H1 (cell line): Measurements from ENCODE around the gene SLC26A6. TPM values are rescaled to one million over a fixed set of nuclear protein-coding genes. Genes with fewer than 3 reads are reported as not detected.

Experiments
- CTCF ChIA-PET: fragments of 300-600 bp; sonication (Branson Sonifier 250); formaldehyde crosslinking; loops from one replicate; lab custom pipeline; 2021; ENCODE audit not compliant: partially characterized antibody; lab: Charles Lee
- POLR2A ChIA-PET: fragments of 300-600 bp; sonication (Branson Sonifier 250); formaldehyde crosslinking; loops from one replicate; lab custom pipeline; 2021; ENCODE audit warnings: inconsistent platforms; ENCODE audit not compliant: partially characterized antibody; lab: Charles Lee
- DNase-seq, 2 experiments: peaks; one replicate each; pipeline versions ENCODE4 v3.0.0 to v3.0.0-alpha.2; 2010 to 2022; ENCODE audit warnings: low spot score in 2 of 2, low read depth in 1 of 2, mixed read lengths in 1 of 2
- FAIRE-seq: peaks from 2 replicates; lab custom pipeline; 2011; peaks lifted over from hg19 to GRCh38; lab: Jason Lieb, UNC
- H2AFZ ChIP-seq: 2 replicates; pipeline ENCODE4 v1.8.1; 2012; ENCODE audit warnings: low read length, inconsistent platforms
- H2AK5ac ChIP-seq: 2 replicates; pipeline ENCODE4 v1.6.1; 2013; ENCODE audit warnings: low read depth, low read length
- H2BK120ac ChIP-seq: replicated peaks from 2 replicates; pipeline ENCODE3; 2013; ENCODE audit warnings: low read depth, low read length, inconsistent platforms
- H2BK12ac ChIP-seq: 2 replicates; pipeline ENCODE4 v1.6.1; 2013; ENCODE audit warnings: low read depth, low read length
- H2BK15ac ChIP-seq: 2 replicates; pipeline ENCODE4 v1.6.1; 2013; ENCODE audit warnings: low read length
- H2BK20ac ChIP-seq: 2 replicates; pipeline ENCODE4 v1.6.1; 2013; ENCODE audit warnings: low read length
- H2BK5ac ChIP-seq: 2 replicates; pipeline ENCODE4 v1.6.1; 2013; ENCODE audit warnings: low read depth, low read length
- H3K14ac ChIP-seq: 2 replicates; pipeline ENCODE4 v1.6.1; 2013; ENCODE audit warnings: inconsistent platforms; ENCODE audit not compliant: insufficient read length
- H3K18ac ChIP-seq: 2 replicates; pipeline ENCODE4 v1.6.1; 2013; ENCODE audit warnings: low read length; ENCODE audit errors: extremely low read depth
- H3K23ac ChIP-seq: 2 replicates; pipeline ENCODE4 v1.6.1; 2013; ENCODE audit warnings: inconsistent platforms; ENCODE audit not compliant: insufficient read length
- H3K23me2 ChIP-seq: 2 replicates; pipeline ENCODE4 v1.6.1; 2013; ENCODE audit warnings: low read depth, low read length
- H3K27ac ChIP-seq: 2 replicates; pipeline ENCODE4 v1.6.1; 2011; ENCODE audit warnings: low read depth, low read length, inconsistent platforms
- H3K27me3 ChIP-seq, 4 experiments: replicated peaks in 1 of 4; 1 replicate in 1 of 4; 2 replicates in 3 of 4; pipeline versions ENCODE4 v1.6.1 to v1.8.1; 2011 to 2013; ENCODE audit warnings: low read length in 3 of 4, mild to moderate bottlenecking in 3 of 4, inconsistent platforms in 2 of 4, mixed read lengths in 2 of 4, moderate library complexity in 1 of 4; ENCODE audit not compliant: control insufficient read depth in 3 of 4, insufficient read depth in 3 of 4; ENCODE audit errors: extremely low read depth in 1 of 4
- H3K36me3 ChIP-seq, 4 experiments: 2 replicates each; pipeline versions ENCODE4 v1.6.1 to v1.8.1; 2011 to 2013; ENCODE audit warnings: mild to moderate bottlenecking in 4 of 4, low read length in 3 of 4, moderate library complexity in 2 of 4, control low read depth in 1 of 4, inconsistent platforms in 1 of 4; ENCODE audit not compliant: insufficient read depth in 4 of 4, control insufficient read depth in 2 of 4
- H3K4ac ChIP-seq: replicated peaks from 2 replicates; pipeline ENCODE3; 2013; ENCODE audit warnings: low read length, low read depth, mixed read lengths, inconsistent platforms; ENCODE audit not compliant: insufficient read length
- H3K4me1 ChIP-seq, 4 experiments: replicated peaks in 1 of 4; 1 replicate in 1 of 4; 2 replicates in 3 of 4; pipeline versions ENCODE4 v1.6.1 to v1.8.1; 2011 to 2013; ENCODE audit warnings: low read length in 3 of 4, inconsistent platforms in 2 of 4, mixed read lengths in 1 of 4; ENCODE audit not compliant: insufficient read depth in 4 of 4, control insufficient read depth in 3 of 4
- H3K4me2 ChIP-seq, 2 experiments: 2 replicates each; pipeline versions ENCODE4 v1.6.1 to v1.8.1; 2011 to 2013; ENCODE audit warnings: low read depth in 2 of 2, low read length in 2 of 2, control low read depth in 1 of 2, inconsistent platforms in 1 of 2, mild to moderate bottlenecking in 1 of 2; ENCODE audit not compliant: insufficient read depth in 1 of 2
- H3K4me3 ChIP-seq, 4 experiments: fragments of 200-600, 300-600 bp in 1 of 4; sonication (generic), shearing (Covaris generic), sonication (Bioruptor Twin) in 1 of 4; 2 replicates each; pipeline versions ENCODE4 v1.5.1 to v1.8.1; 2011 to 2016; ENCODE audit warnings: low read length in 4 of 4, low read depth in 3 of 4, control low read depth in 2 of 4, inconsistent platforms in 2 of 4, mild to moderate bottlenecking in 2 of 4, mixed read lengths in 1 of 4, moderate library complexity in 1 of 4; ENCODE audit not compliant: insufficient read depth in 2 of 4; ENCODE audit errors: extremely low read depth in 1 of 4
- H3K56ac ChIP-seq: replicated peaks from 2 replicates; pipeline ENCODE3; 2013; ENCODE audit warnings: low read depth, mild to moderate bottlenecking, mixed read lengths, low read length, inconsistent platforms; ENCODE audit not compliant: insufficient read length
- H3K79me1 ChIP-seq: 2 replicates; pipeline ENCODE4 v1.6.1; 2013; ENCODE audit warnings: low read depth, low read length, control low read depth
- H3K79me2 ChIP-seq, 2 experiments: 2 replicates each; pipeline versions ENCODE4 v1.6.1 to v1.8.1; 2012 to 2013; ENCODE audit warnings: low read length in 2 of 2, mild to moderate bottlenecking in 2 of 2, inconsistent platforms in 1 of 2; ENCODE audit not compliant: insufficient read depth in 2 of 2, control insufficient read depth in 1 of 2
- H3K9ac ChIP-seq, 4 experiments: replicated peaks in 1 of 4; 1 replicate in 1 of 4; 2 replicates in 3 of 4; pipeline versions ENCODE4 v1.6.1 to v1.8.1; 2011 to 2013; ENCODE audit warnings: low read depth in 3 of 4, low read length in 3 of 4, control low read depth in 2 of 4, mild to moderate bottlenecking in 2 of 4, moderate library complexity in 2 of 4, inconsistent platforms in 1 of 4; ENCODE audit errors: extremely low read depth in 1 of 4
- H3K9me3 ChIP-seq, 2 experiments: 2 replicates each; pipeline versions ENCODE4 v1.6.1 to v1.8.1; 2012 to 2013; ENCODE audit warnings: mild to moderate bottlenecking in 2 of 2, moderate library complexity in 2 of 2, control low read depth in 1 of 2, inconsistent platforms in 1 of 2, low read depth in 1 of 2, low read length in 1 of 2, mixed read lengths in 1 of 2; ENCODE audit not compliant: insufficient read depth in 2 of 2
- H4K20me1 ChIP-seq, 2 experiments: replicated peaks in 1 of 2; 2 replicates each; pipeline versions ENCODE3 to v1.8.1; 2011 to 2013; ENCODE audit warnings: inconsistent platforms in 2 of 2, low read length in 2 of 2, mild to moderate bottlenecking in 1 of 2; ENCODE audit not compliant: insufficient read depth in 2 of 2, control insufficient read depth in 1 of 2
- H4K5ac ChIP-seq: 2 replicates; pipeline ENCODE4 v1.6.1; 2013; ENCODE audit warnings: low read length, low read depth, mixed read lengths, inconsistent platforms; ENCODE audit not compliant: insufficient read length
- H4K8ac ChIP-seq: 2 replicates; pipeline ENCODE4 v1.8.0; 2013; ENCODE audit warnings: mild to moderate bottlenecking, moderate library complexity, low read length, inconsistent platforms; ENCODE audit not compliant: insufficient read depth; ENCODE audit errors: extremely low read depth
- H4K91ac ChIP-seq: replicated peaks from 2 replicates; pipeline ENCODE3; 2013; ENCODE audit warnings: low read length, mixed read lengths, inconsistent platforms; ENCODE audit not compliant: insufficient read length
- ASH2L ChIP-seq: fragments of 200-600, 300-600 bp; sonication (generic); IDR thresholded peaks from one replicate; pipeline ENCODE4 v1.7.1; 2017; ENCODE audit warnings: low read length
- BRCA1 ChIP-seq: IDR thresholded peaks from 2 replicates; pipeline ENCODE4 v1.6.1; 2012; ENCODE audit warnings: low read depth, low read length, improper control_type of control experiment
- HDAC2 ChIP-seq, 2 experiments: fragments of 300-600 bp in 1 of 2; sonication (generic) in 1 of 2; IDR thresholded peaks; 2 replicates each; pipeline ENCODE4 v1.6.1; 2011 to 2012; ENCODE audit warnings: low read depth in 2 of 2, low read length in 2 of 2, mild to moderate bottlenecking in 2 of 2, moderate library complexity in 2 of 2, borderline replicate concordance in 1 of 2, inconsistent platforms in 1 of 2
- KDM1A ChIP-seq: fragments of 200-600, 300-600 bp; sonication (generic); IDR thresholded peaks from 2 replicates; pipeline ENCODE4 v1.7.1; 2016; ENCODE audit warnings: mild to moderate bottlenecking, low read length, borderline replicate concordance
- KDM5A ChIP-seq: fragments of 200-600 bp; IDR thresholded peaks from 2 replicates; pipeline ENCODE4 v1.7.1; 2012; ENCODE audit warnings: mild to moderate bottlenecking, low read length, inconsistent platforms, mixed read lengths
- MAFK ChIP-seq: IDR thresholded peaks from 2 replicates; pipeline ENCODE4 v1.6.1; 2012; ENCODE audit warnings: low read depth, mild to moderate bottlenecking, improper control_type of control experiment, low read length
- PHF8 ChIP-seq: fragments of 200-600 bp; sonication (generic); conservative IDR thresholded peaks from 2 replicates; pipeline ENCODE4 v1.7.1; 2012; ENCODE audit warnings: low read depth, mild to moderate bottlenecking, inconsistent platforms, low read length, moderate library complexity
- POLR2AphosphoS5 ChIP-seq: IDR thresholded peaks from 2 replicates; pipeline ENCODE4 v1.6.1; 2011; ENCODE audit warnings: low read depth, low read length
- RBBP5 ChIP-seq: IDR thresholded peaks from 2 replicates; pipeline ENCODE4 v1.7.1; 2012; ENCODE audit warnings: low read depth, mild to moderate bottlenecking, inconsistent platforms, low read length, moderate library complexity, borderline replicate concordance
- SP1 ChIP-seq: IDR thresholded peaks from 2 replicates; pipeline ENCODE4 v1.6.1; 2011; ENCODE audit warnings: low read depth, low read length
- SP2 ChIP-seq: IDR thresholded peaks from 2 replicates; pipeline ENCODE4 v1.6.1; 2012; ENCODE audit warnings: mild to moderate bottlenecking, low read length, inconsistent platforms
- WGBS, 2 experiments: shearing (Covaris generic) in 1 of 2; methylation state at CpG; one replicate each; pipeline versions ENCODE4 v1.1.6 to v1.1.7; 2013 to 2015; ENCODE audit warnings: low lambda C conversion rate in 2 of 2, mixed read lengths in 2 of 2, inconsistent platforms in 1 of 2, low coverage in 1 of 2, missing lambda C conversion rate in 1 of 2; ENCODE audit not compliant: insufficient replicate concordance in 2 of 2, insufficient coverage in 1 of 2, insufficient read length in 1 of 2; ENCODE audit errors: extremely low coverage in 1 of 2, missing lambda C conversion rate in 1 of 2; 5-methylcytosine and 5-hydroxymethylcytosine counted together
- polyA plus RNA-seq, 7 experiments: library from polyadenylated mRNA; depleted of rRNA in 3 of 7; stranded (reverse) in 5 of 7; unstranded in 2 of 7; fragments of >200 nt in 5 of 7; fragments of 200-250 nt in 2 of 7; gene quantifications; 1 replicate in 5 of 7; 2 replicates in 1 of 7; 4 replicates in 1 of 7; pipeline versions ENCODE4 v1.2.1 to v1.2.3, GENCODE V29; 2011 to 2013; ENCODE audit warnings: missing spikeins in 2 of 7, mixed read lengths in 2 of 7
- total RNA-seq: library from RNA; stranded (reverse); fragmentation: NEBNext Ultra II Directional; extraction: Animal tissue kit (Norgen Biotek cat#: 25700); gene quantifications from 2 replicates; pipeline ENCODE4 v1.2.1, GENCODE V29; 2021
- TF ChIP-seq, protein P1 (sequence below): IDR thresholded peaks from 2 replicates; pipeline ENCODE4 v1.6.1; 2012; ENCODE audit warnings: inconsistent platforms

SLC26A6 gene
- total and polyA plus RNA-seq, 2 of the 8 experiments (the other 6 are each of a cell fraction or from before 2014, with no cell fraction given) = 50.4 to 58.0 TPM

DNA sequence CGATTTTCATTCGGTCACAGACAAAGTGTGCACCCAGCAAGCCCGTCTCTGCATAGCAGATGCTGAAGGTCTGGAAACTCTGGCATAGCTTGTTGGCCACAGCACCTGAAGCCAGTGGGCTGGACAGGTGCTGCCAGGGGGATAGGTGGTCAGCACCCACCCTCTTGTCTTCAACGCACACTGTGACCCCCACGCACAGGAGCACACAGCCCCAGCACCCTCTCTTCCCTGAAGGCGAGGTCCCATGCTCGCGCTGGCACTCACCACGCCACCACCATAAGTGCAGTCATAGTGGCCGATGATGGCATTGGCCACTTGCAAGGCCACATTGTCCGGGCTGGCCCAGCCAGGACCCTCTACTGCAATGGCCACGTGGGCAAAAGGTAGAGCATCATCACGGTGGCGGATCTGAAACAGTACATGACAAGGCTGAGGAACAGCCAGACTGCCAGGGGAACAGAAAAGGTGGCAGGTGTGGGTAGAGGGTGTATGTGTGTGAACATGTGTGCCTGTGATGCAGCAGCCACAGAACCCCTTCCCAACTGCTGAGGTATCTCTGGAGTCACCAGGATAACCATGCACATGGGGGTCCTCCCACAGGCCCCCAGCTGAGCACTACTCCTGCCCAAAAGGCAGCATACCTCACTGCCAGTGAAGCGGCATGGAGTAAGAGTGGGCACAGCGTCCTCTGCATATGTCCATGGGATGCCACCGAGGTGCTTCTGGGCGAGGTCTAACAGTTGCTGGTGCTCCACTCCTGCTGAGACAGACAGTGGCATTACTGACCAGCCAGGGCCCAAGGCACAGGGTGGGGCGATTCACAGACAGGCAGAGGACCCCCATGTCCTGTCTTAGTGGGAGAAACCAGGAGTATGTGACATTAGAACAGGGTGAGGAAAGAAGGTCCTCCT lies 34.3 kb downstream of the SLC26A6 start:
- ChIA-PET POLR2A (interaction anchor here (0.5 to 2.0 kb wide), 7 partner anchors 11 to 138 kb away, joined by 3 to 5 read pairs (median 4); partner anchors contain the start of gene SLC26A6), CTCF (interaction anchor here (0.8 to 1.2 kb wide), 2 partner anchors 20 to 31 kb away, joined by 3 read pairs; partner anchors contain the start of gene TMEM89)
- Histone ChIP-seq H3K27ac (no peak overlapping the region), H2BK12ac (no peak overlapping the region), H3K9me3 (no peaks in the 10 kb centered on the region), H2BK120ac (no peak overlapping the region), H3K56ac (no peak overlapping the region), H2AK5ac (no peak overlapping the region), H3K27me3 (no peaks in the 10 kb centered on the region), H3K4me3 (no peak overlapping the region), H4K8ac (no peak overlapping the region), H3K4me1 (peaks cover 0 to 2% (median 2%) of the 10 kb centered on the region in 4 experiments; a peak in 5 of 7 replicates), H3K14ac (no peak overlapping the region), H3K36me3 (peaks cover 53 to 72% (median 67%) of the 10 kb centered on the region in 4 experiments), H2BK15ac (no peak overlapping the region), H3K4me2 (no peak overlapping the region), H4K5ac (no peak overlapping the region), H4K20me1 (peaks cover 4 to 46% of the 10 kb centered on the region in 2 experiments), H2BK20ac (no peak overlapping the region), H3K79me1 (peaks cover 2% of the 10 kb centered on the region; the same call in 1 of the 2 replicates), H3K9ac (no peak overlapping the region), H2AFZ (no peak overlapping the region), H2BK5ac (no peak overlapping the region), H3K18ac (no peak overlapping the region), H4K91ac (no peak overlapping the region), H3K4ac (no peak overlapping the region), H3K23ac (no peak overlapping the region), H3K23me2 (no peaks in the 10 kb centered on the region), H3K79me2 (no peaks in the 10 kb centered on the region; a peak in 1 of 4 replicates)
- DNase-seq = no peak
- no peak for FAIRE-seq
- WGBS, 2 experiments = 93% methylated on average over 19 of the region's 19 CpGs; no CpG with 5 or more reads in 1 of the 2 experiments
- TF ChIP-seq KDM5A = no peak
- no peak for TF ChIP-seq POLR2AphosphoS5
- TF ChIP-seq SP1 = no peak
- TF ChIP-seq BRCA1 = no peak
- TF ChIP-seq RBBP5 = no peak
- no peak for TF ChIP-seq ASH2L
- TF ChIP-seq KDM1A = no peak
- no peak for TF ChIP-seq SP2
- TF ChIP-seq MAFK = no peak
- no peak for TF ChIP-seq PHF8
- TF ChIP-seq, protein P1, sequence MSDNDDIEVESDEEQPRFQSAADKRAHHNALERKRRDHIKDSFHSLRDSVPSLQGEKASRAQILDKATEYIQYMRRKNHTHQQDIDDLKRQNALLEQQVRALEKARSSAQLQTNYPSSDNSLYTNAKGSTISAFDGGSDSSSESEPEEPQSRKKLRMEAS = no peak
- TF ChIP-seq HDAC2 (IDR thresholded peaks at IDR 0.05; ENCODE audit: borderline replicate concordance in 1 of 2, low read depth in 2 of 2, low read length in 2 of 2) = no peak
